NCI-H774 (cell line): ENCODE results near the gene TICAM1.
"Not testable (repeated sequence)": the region's sequence is repeated elsewhere in the genome, so short reads cannot be mapped to it uniquely, and the experiment has no call there.

Source experiments
- DNase-seq: peaks from one replicate; lab custom pipeline; 2025; lab: John Stamatoyannopoulos, UW

Gene TICAM1

GRCh38 chr19:4803736-4804695 lies 27.5 kb downstream of the TICAM1 start:
- DNase-seq, result no peak

GRCh38 chr19:4802711-4803110 lies 28.8 kb downstream of the TICAM1 start:
- DNase-seq, result no peak

- no peak for DNase-seq
These were observed 30.4 kb downstream of the TICAM1 start for GRCh38 chr19:4801085-4801619.

GRCh38 chr19:4800591-4801081 lies 30.9 kb downstream of the TICAM1 start:
- no peak for DNase-seq

- no peak for DNase-seq
These were observed 36.1 kb downstream of the TICAM1 start for GRCh38 chr19:4795400-4795799.

GRCh38 chr19:4794971-4795370 lies 36.5 kb downstream of the TICAM1 start:
- DNase-seq, result no peak

GRCh38 chr19:4793278-4793677 lies 38.2 kb downstream of the TICAM1 start:
- not testable (repeated sequence) for DNase-seq

GRCh38 chr19:4792866-4793195 lies 38.7 kb downstream of the TICAM1 start:
- not testable (repeated sequence) for DNase-seq

- not testable (repeated sequence) for DNase-seq
These were observed 39.3 kb downstream of the TICAM1 start for GRCh38 chr19:4792019-4792865.

- peak; percentile 100 for DNase-seq
These were observed 40.1 kb downstream of the TICAM1 start, which contains the start of gene FEM1A for GRCh38 chr19:4791183-4792018. FEM1A (plus strand) TSS chr19:4791734; CDS start chr19:4791855, 121 bp downstream.

- DNase-seq, result not testable (repeated sequence)
These were observed 45.0 kb downstream of the TICAM1 start for GRCh38 chr19:4786412-4787016.

- DNase-seq, result no peak
These were observed 49.7 kb downstream of the TICAM1 start for GRCh38 chr19:4781801-4782200.

- DNase-seq, result no peak
These were observed 50.7 kb downstream of the TICAM1 start for GRCh38 chr19:4780860-4781259.

GRCh38 chr19:4778124-4778523 lies 53.4 kb downstream of the TICAM1 start:
- not testable (repeated sequence) for DNase-seq

GRCh38 chr19:4776436-4777211 lies 54.9 kb downstream of the TICAM1 start:
- DNase-seq, result no peak

- no peak for DNase-seq
These were observed 55.8 kb downstream of the TICAM1 start for GRCh38 chr19:4775627-4776152.

GRCh38 chr19:4774136-4774535 lies 57.4 kb downstream of the TICAM1 start:
- no peak for DNase-seq

- no peak for DNase-seq
These were observed 58.4 kb downstream of the TICAM1 start for GRCh38 chr19:4773047-4773640.

GRCh38 chr19:4772566-4772965 lies 58.9 kb downstream of the TICAM1 start:
- no peak for DNase-seq
